ENCODE data around the gene ERCC6L2. TPM values are rescaled to one million over a fixed set of nuclear protein-coding genes. Genes with fewer than 3 reads are reported as not detected.

ERCC6L2 gene
- polyA plus RNA-seq, 1 donor from 2014 or later, result 72.6 TPM

GRCh38 chr9:96004379-96004778 is 128.9 kb downstream of the ERCC6L2 start:
- no peak overlapping the region for H3K9ac ChIP-seq (ENCODE audit: low read length)
- H3K36me3 ChIP-seq (ENCODE audit: insufficient read depth, low read length), result peaks cover 6% of the 10 kb centered on the region
- H3K27ac ChIP-seq (ENCODE audit: low read length), result no peak overlapping the region
- no peaks in the 10 kb centered on the region for H4K20me1 ChIP-seq (ENCODE audit: insufficient read depth)
- no peak for TF ChIP-seq POLR2AphosphoS5 (IDR thresholded peaks at IDR 0.05)
- no peak for TF ChIP-seq RAD21 (conservative IDR thresholded peaks at IDR 0.05)
- TF ChIP-seq EP300 (conservative IDR thresholded peaks at IDR 0.05; ENCODE audit: poor library complexity, severe bottlenecking), result no peak
- no peak for TF ChIP-seq REST (IDR thresholded peaks at IDR 0.05; ENCODE audit: borderline replicate concordance)
- no peak for TF ChIP-seq TAF1 (IDR thresholded peaks at IDR 0.05; ENCODE audit: low read depth)
- TF ChIP-seq MXI1 (conservative IDR thresholded peaks at IDR 0.05; ENCODE audit: poor library complexity, severe bottlenecking), result no peak
- TF ChIP-seq EZH2 (IDR thresholded peaks at IDR 0.05; ENCODE audit: borderline replicate concordance, insufficient read depth, low read length, poor library complexity, severe bottlenecking), result no peak
- no peak for TF ChIP-seq SMC3 (conservative IDR thresholded peaks at IDR 0.05; ENCODE audit: poor library complexity)
- TF ChIP-seq, protein P1, sequence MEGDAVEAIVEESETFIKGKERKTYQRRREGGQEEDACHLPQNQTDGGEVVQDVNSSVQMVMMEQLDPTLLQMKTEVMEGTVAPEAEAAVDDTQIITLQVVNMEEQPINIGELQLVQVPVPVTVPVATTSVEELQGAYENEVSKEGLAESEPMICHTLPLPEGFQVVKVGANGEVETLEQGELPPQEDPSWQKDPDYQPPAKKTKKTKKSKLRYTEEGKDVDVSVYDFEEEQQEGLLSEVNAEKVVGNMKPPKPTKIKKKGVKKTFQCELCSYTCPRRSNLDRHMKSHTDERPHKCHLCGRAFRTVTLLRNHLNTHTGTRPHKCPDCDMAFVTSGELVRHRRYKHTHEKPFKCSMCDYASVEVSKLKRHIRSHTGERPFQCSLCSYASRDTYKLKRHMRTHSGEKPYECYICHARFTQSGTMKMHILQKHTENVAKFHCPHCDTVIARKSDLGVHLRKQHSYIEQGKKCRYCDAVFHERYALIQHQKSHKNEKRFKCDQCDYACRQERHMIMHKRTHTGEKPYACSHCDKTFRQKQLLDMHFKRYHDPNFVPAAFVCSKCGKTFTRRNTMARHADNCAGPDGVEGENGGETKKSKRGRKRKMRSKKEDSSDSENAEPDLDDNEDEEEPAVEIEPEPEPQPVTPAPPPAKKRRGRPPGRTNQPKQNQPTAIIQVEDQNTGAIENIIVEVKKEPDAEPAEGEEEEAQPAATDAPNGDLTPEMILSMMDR (IDR thresholded peaks at IDR 0.05; ENCODE audit: poor library complexity, severe bottlenecking), result no peak
- H3K4me2 ChIP-seq (ENCODE audit: low read length), result no peak overlapping the region
- no peak overlapping the region for H2AFZ ChIP-seq (ENCODE audit: low read depth, low read length)
- H3F3A ChIP-seq (ENCODE audit: insufficient read depth, low read length, poor library complexity, severe bottlenecking), result no peaks in the 10 kb centered on the region
- no peaks in the 10 kb centered on the region for H3K9me2 ChIP-seq (ENCODE audit: insufficient read depth, low read length)
- no peaks in the 10 kb centered on the region for H3K27me3 ChIP-seq (ENCODE audit: insufficient read depth, low read depth, low read length)
- H3K4me3 ChIP-seq (ENCODE audit: low read length), result no peak overlapping the region
- H3K79me2 ChIP-seq (replicated peaks; ENCODE audit: insufficient read depth, low read length), result no peaks in the 10 kb centered on the region
- no peaks in the 10 kb centered on the region for H3K9me3 ChIP-seq (ENCODE audit: low read length)

DNA sequence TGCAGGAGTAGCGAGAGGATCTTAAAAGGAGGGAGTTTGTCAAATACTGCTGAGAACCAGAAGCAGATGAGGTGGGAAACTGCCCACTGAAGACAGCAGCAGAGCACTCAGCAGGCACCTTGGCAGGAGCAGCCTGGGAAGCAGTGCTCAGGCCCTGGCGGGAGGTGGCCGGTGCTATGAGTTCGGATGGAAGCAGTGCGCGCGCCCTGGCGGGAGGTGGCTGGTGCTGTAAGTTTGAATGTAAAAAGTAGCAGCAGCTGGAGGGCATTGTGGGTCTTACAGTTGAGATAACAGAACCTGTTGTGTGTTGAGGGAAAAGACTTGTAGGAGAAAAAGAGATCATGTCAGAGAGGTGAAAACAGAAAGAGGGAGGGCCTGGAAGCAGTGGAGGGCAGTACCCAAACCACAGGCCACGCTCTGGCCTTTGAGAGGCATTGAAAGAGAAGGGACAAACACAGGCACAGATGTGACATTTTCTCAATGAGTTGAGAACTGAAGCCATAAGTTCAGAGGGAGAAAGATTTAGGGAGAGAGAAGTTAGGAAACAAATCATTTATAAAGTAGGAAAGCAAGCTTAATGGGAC is 130.9 kb downstream of the ERCC6L2 start:
- H3K9me2 ChIP-seq (ENCODE audit: insufficient read depth, low read length), result no peaks in the 10 kb centered on the region
- H3K4me2 ChIP-seq (ENCODE audit: low read length), result no peak overlapping the region
- H3F3A ChIP-seq (ENCODE audit: insufficient read depth, low read length, poor library complexity, severe bottlenecking), result no peaks in the 10 kb centered on the region
- H4K20me1 ChIP-seq (ENCODE audit: insufficient read depth), result no peaks in the 10 kb centered on the region
- H3K9me3 ChIP-seq (ENCODE audit: low read length), result no peaks in the 10 kb centered on the region
- no peak overlapping the region for H3K4me3 ChIP-seq (ENCODE audit: low read length)
- no peaks in the 10 kb centered on the region for H3K79me2 ChIP-seq (replicated peaks; ENCODE audit: insufficient read depth, low read length)
- TF ChIP-seq SMC3 (conservative IDR thresholded peaks at IDR 0.05; ENCODE audit: poor library complexity) (no peak), TAF1 (IDR thresholded peaks at IDR 0.05; ENCODE audit: low read depth) (no peak), EZH2 (IDR thresholded peaks at IDR 0.05; ENCODE audit: borderline replicate concordance, insufficient read depth, low read length, poor library complexity, severe bottlenecking) (no peak), POLR2AphosphoS5 (IDR thresholded peaks at IDR 0.05) (no peak), EP300 (conservative IDR thresholded peaks at IDR 0.05; ENCODE audit: poor library complexity, severe bottlenecking) (no peak), RAD21 (conservative IDR thresholded peaks at IDR 0.05) (no peak), MXI1 (conservative IDR thresholded peaks at IDR 0.05; ENCODE audit: poor library complexity, severe bottlenecking) (no peak), REST (IDR thresholded peaks at IDR 0.05; ENCODE audit: borderline replicate concordance) (no peak)
- TF ChIP-seq, protein P1 (IDR thresholded peaks at IDR 0.05; ENCODE audit: poor library complexity, severe bottlenecking), result no peak
- H3K9ac ChIP-seq (ENCODE audit: low read length), result no peak overlapping the region
- H3K27ac ChIP-seq (ENCODE audit: low read length), result no peak overlapping the region
- H3K27me3 ChIP-seq (ENCODE audit: insufficient read depth, low read depth, low read length), result no peaks in the 10 kb centered on the region
- no peak overlapping the region for H2AFZ ChIP-seq (ENCODE audit: low read depth, low read length)
- peaks cover 6% of the 10 kb centered on the region for H3K36me3 ChIP-seq (ENCODE audit: insufficient read depth, low read length)

All from neural cell (in vitro differentiated cells).